ENCODE data around the gene FAM120A.

FAM120A gene

DNA sequence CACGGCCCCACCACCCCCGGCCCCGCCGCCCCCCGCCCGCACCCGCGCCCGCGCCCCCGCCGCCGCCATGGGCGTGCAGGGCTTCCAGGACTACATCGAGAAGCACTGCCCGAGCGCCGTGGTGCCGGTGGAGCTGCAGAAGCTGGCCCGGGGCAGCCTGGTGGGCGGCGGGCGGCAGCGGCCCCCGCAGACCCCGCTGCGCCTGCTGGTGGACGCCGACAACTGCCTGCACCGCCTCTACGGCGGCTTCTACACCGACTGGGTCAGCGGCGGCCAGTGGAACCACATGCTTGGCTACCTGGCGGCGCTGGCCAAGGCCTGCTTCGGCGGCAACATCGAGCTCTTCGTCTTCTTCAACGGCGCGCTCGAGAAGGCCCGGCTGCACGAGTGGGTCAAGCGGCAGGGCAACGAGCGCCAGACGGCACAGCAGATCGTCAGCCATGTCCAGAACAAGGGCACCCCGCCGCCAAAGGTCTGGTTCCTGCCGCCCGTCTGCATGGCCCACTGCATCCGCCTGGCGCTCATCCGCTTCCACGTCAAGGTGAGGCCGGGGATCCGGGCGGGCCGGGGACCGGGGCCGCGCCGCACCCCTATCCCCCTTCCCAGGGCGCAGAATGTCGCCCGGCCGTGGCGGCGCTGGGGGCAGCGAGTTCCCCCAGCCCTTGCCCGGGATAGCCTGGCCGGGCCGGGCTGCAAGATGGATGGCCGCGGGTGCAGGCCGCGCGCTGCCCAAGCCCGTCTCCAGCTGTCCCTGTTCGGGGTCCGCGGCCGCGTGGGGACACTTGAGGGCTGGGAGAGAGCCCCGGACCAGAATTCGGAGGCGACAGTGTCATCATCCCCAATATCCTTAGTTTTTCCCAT lies 594 bp downstream of the FAM120A start:
- peak; percentile 31 for DNase-seq (ENCODE audit: low read depth)

DNA sequence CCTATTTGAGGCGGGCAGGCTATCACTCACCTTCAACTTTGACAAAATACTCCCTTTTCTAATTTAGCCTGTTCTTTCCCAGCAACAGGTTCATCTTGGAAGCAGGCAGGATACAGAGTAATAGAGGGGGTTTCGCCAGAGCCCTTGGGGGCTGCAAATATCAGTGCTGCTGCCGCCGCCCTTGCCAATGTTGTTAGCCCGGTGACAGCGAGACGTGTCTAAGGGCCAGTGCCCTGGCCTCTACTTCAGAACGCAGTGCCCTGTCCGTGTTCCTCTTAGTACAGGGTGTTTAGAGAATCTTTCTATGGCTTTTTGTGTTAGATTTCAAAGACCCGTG lies 1.2 kb downstream of the FAM120A start:
- DNase-seq (ENCODE audit: low read depth): no peak

DNA sequence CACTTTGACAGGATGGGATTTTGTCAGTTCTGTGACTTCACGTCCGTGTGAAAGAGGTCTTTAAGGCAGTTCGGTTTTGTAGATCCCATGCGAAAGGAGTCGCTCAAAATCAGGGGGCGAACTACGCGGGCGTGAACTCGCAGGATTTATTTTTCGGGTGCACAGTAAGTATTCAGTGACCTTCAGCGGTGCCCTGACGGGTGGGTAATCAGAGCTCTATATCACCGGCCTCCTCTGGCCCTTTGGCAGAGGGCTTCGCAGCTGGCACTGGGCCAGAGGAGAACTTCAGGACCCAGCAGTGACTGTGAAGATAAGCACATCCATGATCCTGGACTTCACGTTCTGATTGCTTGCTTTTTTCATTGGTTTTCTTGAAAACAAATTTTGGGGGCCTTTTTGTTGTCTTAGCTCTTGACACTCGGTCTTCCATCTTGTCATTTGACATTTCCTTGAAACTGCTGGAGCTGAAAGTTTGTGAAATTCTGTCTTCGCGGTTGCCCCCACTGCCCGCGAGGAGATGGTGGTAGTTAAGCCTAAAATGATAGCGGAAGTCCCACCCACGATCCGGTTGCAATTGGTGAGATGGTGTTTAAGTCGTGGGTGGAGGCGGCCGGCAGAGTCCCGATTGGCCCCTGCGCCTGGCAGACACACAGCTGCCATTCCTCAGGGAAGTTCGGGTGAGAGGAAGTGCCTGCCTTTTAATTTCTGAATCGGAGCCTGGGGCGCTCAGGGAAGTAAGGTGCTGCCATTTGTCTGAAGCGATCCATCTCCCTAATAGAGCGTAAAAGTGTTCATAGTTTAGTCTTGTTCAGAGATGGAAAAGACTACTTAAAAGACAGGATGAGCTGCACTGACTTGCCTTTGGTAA lies 1.8 kb downstream of the FAM120A start, which contains the start of gene FAM120AOS:
Gene FAM120AOS, minus strand, starts transcription at position 535 of the 868 bp plus-strand sequence. CDS start 872 bp downstream, outside the sequence.
- peak; percentile 79 for DNase-seq (ENCODE audit: low read depth)

DNA sequence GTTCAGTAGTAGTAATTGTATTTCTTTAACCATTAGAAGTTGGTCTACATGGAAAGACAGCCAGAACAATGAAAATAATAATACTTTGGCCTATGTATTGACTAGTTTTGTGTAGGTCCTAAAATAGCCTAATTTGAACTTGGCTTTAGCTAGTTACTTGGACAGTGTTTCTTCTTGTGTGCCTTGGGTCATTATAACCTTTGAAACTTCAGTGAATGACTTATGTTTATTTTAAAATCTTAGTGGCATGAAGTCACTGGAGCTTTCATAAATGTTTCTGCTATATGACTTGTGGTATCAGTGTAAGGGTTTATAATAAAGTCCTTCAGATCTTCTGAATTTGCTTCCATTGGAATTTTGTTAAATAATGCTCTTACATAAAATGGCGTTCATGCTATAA lies 4.5 kb downstream of the FAM120A start:
- no peak for DNase-seq (ENCODE audit: low read depth)

DNA sequence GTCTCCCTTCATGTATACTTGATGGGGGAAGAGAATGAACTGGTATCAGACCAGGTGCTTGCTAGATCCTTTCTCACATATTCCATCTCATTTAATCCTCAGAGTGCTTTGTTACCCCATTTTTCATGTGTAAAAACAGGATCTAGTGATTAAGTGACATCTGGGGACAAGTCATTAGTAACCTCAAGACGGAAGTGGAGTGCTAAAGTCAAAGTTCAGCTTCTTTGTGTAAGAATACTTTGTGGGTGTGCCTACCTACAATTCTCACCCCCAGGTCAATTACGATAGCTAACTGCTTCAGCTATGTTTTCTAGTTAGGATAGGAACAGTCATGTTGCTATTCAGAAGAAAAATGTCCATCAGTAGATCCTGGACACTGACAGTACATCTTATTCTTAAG lies 5.0 kb downstream of the FAM120A start:
- no peak for DNase-seq (ENCODE audit: low read depth)

DNA sequence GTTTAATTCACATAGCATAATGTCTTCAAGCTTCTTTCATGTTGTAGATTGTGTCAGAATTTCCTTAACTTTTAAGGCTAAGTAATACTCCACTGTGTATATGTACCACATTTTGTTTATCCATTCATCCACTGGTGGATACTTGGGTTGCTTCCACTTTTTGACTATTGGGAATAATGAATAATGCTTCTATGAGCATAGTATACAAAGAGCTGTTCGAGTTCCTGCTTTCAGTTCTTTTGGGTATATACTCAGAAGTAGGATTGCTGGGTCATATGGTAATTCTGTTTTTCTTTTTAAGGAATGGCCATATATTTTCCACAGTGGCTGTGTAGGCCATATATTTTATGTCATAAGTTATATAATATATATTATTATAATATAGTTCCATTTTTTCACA lies 5.5 kb downstream of the FAM120A start:
- DNase-seq (ENCODE audit: low read depth): no peak

DNA sequence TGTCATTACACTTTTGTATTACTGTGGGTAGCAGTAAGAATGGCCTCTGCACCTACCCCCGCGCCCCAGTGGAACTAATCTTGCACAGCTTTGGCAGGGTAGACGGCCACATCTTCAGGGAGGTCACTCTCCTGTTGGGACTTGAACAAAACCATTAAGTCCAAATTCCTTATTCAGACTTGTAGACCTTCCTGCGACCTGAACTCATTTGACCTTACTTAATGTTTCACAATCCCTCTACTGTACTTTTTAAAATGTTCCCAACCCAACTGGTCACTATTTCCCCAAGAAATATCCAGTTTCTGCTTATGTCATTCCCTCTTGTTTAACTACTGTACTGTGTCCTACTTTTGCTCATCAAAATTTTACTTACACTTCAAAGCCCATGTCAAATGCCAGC lies 7.2 kb downstream of the FAM120A start:
- DNase-seq (ENCODE audit: low read depth): no peak

DNA sequence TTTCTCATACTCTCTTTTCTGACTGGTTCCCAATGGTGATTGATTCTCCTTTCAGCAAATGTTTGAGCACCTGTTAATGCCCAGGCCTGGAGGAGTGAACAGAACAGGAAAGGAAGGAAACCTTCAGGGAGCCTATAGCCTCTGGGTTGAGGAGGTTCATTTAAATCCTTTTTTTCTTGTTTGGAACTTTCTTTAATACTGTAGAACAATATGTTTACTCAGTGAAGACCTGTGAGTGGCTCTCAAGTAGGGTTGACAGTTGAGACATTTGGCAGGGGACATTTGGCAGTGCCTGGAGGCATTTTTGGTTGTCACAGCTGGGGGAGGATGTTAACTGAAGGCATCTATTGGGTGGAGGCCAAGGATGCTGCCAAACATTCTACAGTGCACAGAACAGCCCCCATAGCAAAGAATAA lies 8.0 kb downstream of the FAM120A start:
- DNase-seq (ENCODE audit: low read depth): no peak

DNA sequence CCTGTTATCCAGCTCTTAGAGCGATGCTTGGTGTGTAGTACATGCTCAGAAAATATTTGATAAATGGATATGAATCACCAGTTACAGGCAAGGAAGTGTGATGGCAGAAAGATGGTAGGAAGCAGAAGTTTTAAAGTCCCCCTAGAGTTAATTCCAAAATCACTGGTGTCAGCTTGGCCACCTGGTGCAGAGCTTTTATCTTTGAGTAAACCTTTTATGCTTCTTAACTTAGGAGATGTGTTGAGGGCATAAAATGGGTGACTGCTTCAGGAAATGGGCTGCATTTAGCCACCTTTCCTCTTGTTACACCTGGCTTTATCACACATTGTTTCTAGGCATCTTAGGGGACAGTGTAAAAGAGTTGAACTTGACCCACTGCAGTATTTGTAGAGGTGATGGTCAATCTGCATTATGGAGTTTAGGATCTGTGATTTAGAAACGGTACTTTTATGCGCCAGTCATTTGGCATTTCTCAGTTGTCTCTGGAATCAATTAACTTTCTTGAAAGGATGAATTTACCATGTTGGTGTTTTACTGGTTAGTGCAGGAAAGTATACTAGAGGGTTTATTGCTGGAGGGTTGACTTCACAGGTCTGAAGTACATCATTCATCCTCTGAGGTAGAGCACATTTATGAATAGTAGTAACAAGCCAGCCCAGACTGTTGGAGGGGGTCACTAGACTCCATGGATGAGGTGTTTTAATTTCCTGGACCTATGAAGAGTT lies 9.4 kb downstream of the FAM120A start:
- DNase-seq (ENCODE audit: low read depth): no peak

DNA sequence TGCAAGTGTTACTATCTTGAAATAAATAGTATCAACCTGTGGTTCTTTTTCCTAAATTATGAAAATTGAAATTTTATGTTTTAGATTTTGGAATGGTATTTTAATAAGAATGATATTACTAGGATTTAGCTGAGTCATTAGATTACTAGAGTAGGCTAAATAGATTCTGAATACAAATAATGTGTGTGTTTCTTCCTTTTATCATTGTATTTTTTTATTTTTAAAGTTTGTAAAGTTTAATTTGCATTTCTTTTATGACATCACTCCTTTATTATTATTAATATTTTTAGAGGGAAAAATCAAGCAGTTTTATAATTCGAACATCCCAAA lies 9.9 kb downstream of the FAM120A start:
- DNase-seq (ENCODE audit: low read depth): no peak

DNA sequence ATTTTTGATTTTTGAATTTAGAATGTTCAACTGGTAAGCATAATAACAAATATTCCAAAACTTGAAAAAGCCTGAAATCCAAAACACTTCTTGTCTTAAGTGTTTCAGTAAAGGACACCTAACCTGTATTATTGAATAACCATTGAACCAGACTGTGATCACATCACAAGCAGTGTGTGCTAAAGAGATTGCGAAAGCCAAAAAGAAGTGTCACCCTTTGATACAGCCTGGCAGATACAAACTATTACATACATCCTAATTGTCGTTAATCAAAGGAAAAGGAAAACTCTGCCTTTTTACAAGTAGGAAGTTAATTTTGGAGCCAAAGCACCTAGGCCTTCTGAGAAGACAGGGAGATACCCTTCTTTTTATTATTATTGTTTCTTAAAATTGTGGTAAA lies 10.3 kb downstream of the FAM120A start:
- no peak for DNase-seq (ENCODE audit: low read depth)

DNA sequence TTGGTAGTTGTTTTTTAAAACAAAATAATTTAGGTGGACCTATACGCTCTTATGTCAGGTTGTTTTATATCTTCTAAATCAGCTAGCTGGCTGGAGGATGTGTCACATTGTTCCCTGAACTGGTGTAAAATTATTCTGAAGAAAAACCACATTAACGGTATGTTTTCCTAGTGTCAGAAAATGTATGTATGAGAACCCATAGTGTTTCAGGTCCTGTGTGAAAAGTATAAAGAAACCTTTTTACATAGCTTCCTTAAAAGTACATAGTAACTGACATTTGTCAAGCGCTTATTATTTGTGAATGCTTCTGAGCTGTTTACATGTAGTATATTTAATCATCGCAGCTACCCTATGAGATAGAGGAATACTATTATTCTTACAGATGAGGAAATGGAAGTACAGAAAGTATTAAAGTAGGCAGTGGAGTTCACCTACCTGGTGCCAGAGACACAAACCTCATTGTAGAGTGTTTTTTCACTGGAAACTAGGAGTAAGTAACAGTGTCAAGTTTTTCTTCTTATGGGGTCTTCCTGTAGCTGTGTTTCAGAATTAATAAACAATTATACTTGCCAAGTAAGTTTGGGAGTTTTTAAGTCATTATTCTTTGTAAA lies 12.3 kb downstream of the FAM120A start:
- DNase-seq (ENCODE audit: low read depth): no peak

DNA sequence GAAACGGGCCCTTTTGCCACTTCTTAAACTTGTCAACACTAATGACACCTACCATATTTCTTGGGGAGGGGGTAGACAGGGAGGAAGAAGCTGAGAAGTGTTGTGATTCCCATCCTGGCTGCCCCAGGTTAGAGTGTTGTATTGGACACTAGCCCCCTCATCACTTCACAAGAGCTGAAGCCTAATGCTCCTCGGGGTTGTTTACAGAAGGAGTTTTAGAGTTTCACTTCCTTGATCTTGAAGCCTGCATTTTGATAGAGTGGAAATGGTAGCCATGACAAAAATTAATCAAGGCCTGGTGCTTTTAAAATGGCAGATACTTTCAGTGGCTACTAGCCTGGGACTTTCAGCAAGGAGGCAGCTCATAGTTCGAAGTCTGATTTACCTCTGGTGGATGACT lies 12.9 kb downstream of the FAM120A start:
- no peak for DNase-seq (ENCODE audit: low read depth)

DNA sequence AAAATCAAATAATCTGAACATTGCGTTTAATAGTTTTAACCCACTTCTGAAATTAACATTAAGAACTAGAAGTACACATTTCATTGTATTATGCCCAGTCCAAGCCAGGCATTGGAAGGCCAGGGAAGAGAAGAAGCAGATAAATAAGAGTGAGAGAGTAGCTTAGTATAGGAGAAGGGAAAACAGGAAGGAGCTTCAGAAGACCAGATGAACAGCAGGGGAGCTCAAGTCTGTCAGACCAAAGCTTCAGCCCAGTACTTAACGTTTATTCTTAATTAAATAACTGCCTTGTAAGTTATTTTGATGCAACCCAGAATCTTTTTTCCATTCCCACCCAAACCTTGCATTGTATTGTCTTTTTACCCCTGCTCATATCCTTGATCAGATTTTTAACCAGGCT lies 13.4 kb downstream of the FAM120A start:
- no peak for DNase-seq (ENCODE audit: low read depth)

DNA sequence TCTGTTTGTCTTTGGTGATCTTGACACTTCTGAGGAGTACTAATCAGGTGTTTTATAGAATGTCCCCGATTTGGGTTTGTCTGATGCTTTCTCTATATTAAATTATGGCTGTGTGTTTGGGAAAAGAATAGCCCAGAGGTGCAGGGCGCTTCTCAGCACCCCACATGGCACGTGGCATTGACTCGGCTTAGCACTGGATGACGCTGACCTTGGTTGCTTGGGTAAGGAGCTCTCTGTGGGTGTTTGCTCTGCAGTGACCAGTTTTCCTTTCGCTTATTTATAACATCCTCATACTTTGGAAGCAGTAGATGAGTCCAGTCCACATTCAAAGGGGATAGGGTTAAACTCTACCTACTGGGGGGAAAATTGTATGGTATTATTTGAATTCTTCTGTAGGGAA lies 14.4 kb downstream of the FAM120A start:
- no peak for DNase-seq (ENCODE audit: low read depth)

DNA sequence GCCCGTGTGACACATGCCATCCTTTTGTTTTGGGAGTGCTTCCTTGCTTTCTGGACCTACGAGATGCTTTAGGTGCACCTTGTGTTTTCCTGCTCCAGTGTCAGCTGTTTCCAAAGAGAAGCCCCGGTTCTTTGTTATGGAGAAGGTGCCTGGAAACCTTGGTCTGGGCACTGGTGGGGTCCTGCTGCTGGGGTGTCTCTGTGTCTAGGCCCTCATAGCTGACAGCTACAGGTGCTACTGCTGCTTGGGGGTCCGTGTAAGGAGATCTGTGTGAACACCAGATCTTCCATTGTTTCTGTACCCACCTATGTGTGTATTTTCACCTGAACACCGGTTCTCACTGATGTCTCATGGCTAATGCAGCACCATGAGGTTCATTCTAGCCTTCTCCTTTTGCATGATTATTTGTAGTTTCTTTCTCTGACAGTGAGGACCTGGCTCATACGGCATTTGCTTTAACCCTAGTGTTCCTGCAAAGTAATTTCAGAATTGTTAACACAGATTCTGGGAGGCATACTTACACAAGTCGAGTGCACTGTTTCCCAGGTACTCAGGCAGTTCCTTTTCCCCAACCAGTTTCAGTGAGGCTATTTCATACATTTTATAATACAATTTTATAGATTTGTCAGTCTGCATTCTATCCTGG lies 15.1 kb downstream of the FAM120A start:
- no peak for DNase-seq (ENCODE audit: low read depth)

DNA sequence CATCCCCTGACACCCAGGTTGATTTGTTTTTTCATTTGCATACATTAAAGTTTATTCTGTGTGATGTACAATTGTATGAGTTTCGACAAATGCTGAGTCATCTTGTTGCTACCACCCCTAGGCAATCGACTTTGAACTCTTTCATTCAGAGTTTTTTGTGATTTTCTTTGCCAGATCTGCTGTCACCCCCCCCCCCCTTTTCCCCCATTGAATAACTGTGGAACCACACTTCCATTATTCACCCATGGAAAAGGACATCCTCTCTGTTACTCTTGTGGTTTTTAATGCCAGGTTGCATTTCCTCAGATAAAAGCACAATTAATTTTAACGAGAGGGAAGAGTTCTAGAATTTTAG lies 15.6 kb downstream of the FAM120A start:
- DNase-seq (ENCODE audit: low read depth): no peak

DNA sequence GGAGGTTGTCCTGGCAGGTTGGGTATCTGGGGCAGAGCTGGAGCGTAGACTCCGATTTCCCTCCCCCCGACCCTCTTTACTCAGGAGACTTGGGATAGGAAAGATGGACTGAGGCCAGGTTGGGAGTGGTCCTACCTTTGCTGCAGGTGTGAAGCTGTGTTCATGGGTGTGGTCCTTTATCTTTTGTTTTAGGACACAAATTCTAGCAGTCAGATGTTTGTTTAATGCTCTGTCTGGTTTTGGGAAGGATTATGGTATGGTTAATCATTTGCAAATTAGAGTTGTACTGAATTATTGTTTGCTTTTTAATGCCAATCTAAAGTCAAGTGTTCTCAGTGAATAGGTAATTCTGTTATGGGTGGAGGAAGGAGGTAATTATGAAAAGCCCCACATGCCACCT lies 16.0 kb downstream of the FAM120A start:
- no peak for DNase-seq (ENCODE audit: low read depth)

DNA sequence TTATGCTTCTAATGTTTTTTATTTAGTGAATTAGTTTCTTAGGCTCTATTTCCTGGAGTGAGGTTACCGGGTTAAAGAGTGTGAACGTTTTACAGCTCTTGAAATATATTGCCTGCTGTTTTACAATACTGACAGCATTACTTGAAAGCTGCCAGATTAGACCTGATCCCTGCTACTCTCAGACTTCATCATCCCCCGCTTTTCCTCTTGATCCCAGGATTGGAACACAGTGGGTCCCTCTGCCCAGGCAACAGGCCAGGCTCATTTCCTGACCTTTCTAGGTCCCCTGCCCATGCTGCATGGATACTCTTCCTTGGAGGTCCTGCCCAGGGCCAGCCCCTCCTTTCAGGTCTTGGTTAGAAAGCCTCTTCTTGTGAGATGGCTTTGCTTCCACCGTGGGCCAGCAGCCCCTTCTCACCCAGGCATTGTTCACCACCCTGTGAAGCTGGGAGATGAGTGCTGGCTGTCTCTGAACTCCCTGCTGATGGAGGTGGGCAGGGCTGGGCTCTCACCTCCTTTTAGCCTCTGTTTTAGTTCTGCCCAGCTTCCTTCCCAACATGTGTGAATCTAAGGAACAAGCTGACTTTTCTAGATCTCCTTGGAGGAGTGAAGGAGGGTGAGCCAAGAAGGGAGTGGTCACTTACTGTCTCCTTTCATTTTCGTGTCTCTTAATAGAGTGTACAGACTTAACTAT lies 17.4 kb downstream of the FAM120A start:
- no peak for DNase-seq (ENCODE audit: low read depth)

DNA sequence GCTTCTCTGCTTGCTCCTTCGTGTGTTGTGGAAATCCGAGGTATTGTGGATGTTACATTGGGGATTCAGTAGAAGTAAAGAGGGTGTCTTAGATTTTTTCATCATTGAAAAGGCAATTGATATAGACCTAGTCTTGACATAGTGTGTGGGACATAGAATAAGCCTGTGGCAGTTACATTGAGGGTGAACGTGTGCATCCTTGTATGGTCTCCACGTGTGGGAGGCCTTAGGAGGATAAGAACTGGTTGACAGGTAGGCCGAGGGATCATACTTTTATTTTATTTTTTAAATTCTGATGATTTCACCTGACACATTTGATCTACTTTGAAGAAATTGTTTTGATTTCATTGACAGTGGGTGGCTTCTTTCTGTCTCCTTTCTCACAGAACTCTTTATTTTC lies 18.9 kb downstream of the FAM120A start:
- DNase-seq (ENCODE audit: low read depth): no peak

DNA sequence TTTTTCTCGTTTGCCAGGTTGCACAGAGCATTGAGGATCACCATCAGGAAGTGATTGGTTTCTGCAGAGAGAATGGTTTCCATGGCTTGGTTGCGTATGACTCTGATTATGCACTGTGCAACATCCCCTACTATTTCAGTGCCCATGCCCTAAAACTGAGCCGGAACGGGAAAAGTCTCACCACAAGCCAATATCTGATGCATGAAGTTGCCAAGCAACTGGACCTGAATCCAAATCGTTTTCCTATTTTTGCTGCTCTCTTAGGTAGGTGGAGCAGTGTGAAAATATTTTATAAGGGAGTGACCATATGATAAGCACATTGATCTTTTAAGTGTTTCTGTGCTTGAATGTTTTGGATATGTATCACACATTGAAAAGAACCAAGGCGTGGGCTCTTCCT lies 19.6 kb downstream of the FAM120A start:
- no peak for DNase-seq (ENCODE audit: low read depth)

All from activated T-helper 9 cell treated with anti-CD3 and anti-CD28 coated beads, Interleukin-2, amount 50 U/mL, for 16 hours (primary cell).